HL-60 (cell line): Measurements from ENCODE around the gene NDUFV1.

Source experiments
- CTCF ChIP-seq: IDR thresholded peaks from one replicate; pipeline ENCODE4 v1.5.1; 2011; ENCODE audit warnings: low read length, control low read depth, inconsistent platforms; ENCODE audit not compliant: insufficient read depth
- GABPA ChIP-seq: IDR thresholded peaks from 2 replicates; pipeline ENCODE4 v1.6.1; 2012; ENCODE audit warnings: low read depth

DNA sequence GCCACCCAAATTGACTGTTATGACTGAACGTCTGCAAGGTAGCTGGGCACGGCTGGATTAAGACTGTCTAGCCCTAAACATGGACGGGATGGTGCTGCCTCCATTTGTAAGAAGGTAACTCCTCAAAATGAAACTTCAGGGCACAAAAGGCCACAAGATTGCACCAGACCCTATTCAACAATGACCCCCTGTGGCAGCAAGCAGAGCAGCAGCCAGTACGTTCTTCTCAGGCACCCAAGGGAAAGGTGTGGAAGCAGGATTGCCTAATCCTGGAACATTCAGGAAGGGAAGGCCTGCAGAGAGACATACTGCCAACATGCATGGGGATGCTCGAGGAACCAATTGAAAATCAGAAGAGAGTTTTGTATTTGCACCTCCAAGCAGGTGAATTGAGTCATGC is 37.3 kb downstream of the NDUFV1 start:
- TF ChIP-seq CTCF (peak; percentile 53), GABPA (no peak)
